GM12878 (cell line): Measurements from ENCODE around the gene MAPK8IP1. TPM values are rescaled to one million over a fixed set of nuclear protein-coding genes. Genes with fewer than 3 reads are reported as not detected.

Experiments used
- ATAC-seq: fragments of 200-7000 bp; cut with Tn5 transposase; 3 replicates; pipeline ENCODE4 v1.9.1; 2020; ENCODE audit warnings: mild to moderate bottlenecking, moderate library complexity
- BruUV-seq: library from RNA; stranded (reverse); fragments of 400-500 nt; replicated peaks from 2 replicates; lab custom pipeline; 2021; lab: Mats Ljungman, UMichigan
- CTCF ChIA-PET: fragments of 300-600 bp; sonication (Branson Sonifier 250); formaldehyde crosslinking; extraction: SDS; loops from one replicate; lab custom pipeline; 2021; ENCODE audit warnings: inconsistent platforms; lab: Yijun Ruan, JAX
- POLR2A ChIA-PET: fragments of 350-600 bp; formaldehyde crosslinking; extraction: SDS; loops from one replicate; lab custom pipeline; 2021; ENCODE audit warnings: inconsistent platforms; lab: Charles Lee
- RAD21 ChIA-PET: fragments of 300-600 bp; sonication (Branson Sonifier 250); formaldehyde crosslinking; loops from one replicate; lab custom pipeline; 2023; ENCODE audit warnings: antibody characterized with exemption; ENCODE audit not compliant: unreplicated experiment; lab: Charles Lee
- SMC1A ChIA-PET: fragments of 300-600 bp; sonication (Branson Sonifier 250); formaldehyde crosslinking; loops from one replicate; lab custom pipeline; 2023; ENCODE audit not compliant: unreplicated experiment, uncharacterized antibody; lab: Charles Lee
- DNase-seq: peaks from one replicate; pipeline ENCODE4 v3.0.0-alpha.2; 2011; ENCODE audit warnings: low read depth, low spot score
- FAIRE-seq: peaks from 3 replicates; lab custom pipeline; 2011; peaks lifted over from hg19 to GRCh38; lab: Jason Lieb, UNC
- H2AFZ ChIP-seq: 2 replicates; pipeline ENCODE4 v1.6.0; 2011; ENCODE audit warnings: low read depth, low read length, control low read depth; ENCODE audit not compliant: control insufficient read depth
- H3K27ac ChIP-seq: 2 replicates; pipeline ENCODE4 v1.5.1; 2011; ENCODE audit warnings: control low read depth; ENCODE audit not compliant: control insufficient read depth, insufficient read depth
- H3K27me3 ChIP-seq, 2 experiments: replicated peaks in 1 of 2; 2 replicates each; pipeline versions ENCODE4 v1.6.0 to v1.6.1; 2011; ENCODE audit warnings: low read length in 1 of 2; ENCODE audit not compliant: control insufficient read depth in 2 of 2, insufficient read depth in 2 of 2
- H3K36me3 ChIP-seq, 2 experiments: 2 replicates each; pipeline ENCODE4 v1.5.1; 2011; ENCODE audit warnings: low read length in 1 of 2; ENCODE audit not compliant: control insufficient read depth in 2 of 2, insufficient read depth in 2 of 2
- H3K4me1 ChIP-seq: 2 replicates; pipeline ENCODE4 v1.6.1; 2011; ENCODE audit warnings: mild to moderate bottlenecking, low read length, moderate library complexity, mixed read lengths; ENCODE audit not compliant: control insufficient read depth, insufficient read depth
- H3K4me2 ChIP-seq: 2 replicates; pipeline ENCODE4 v1.6.0; 2011; ENCODE audit warnings: control low read depth; ENCODE audit not compliant: control insufficient read depth, insufficient read depth
- H3K4me3 ChIP-seq: fragments of 200-600 bp; sonication (generic); 2 replicates; pipeline ENCODE4 v1.5.1; 2016
- H3K79me2 ChIP-seq: 2 replicates; pipeline ENCODE4 v1.6.0; 2011; ENCODE audit warnings: low read length; ENCODE audit not compliant: control insufficient read depth, insufficient read depth
- H3K9ac ChIP-seq: 2 replicates; pipeline ENCODE4 v1.8.0; 2011; ENCODE audit warnings: low read length, control low read depth, mixed read lengths; ENCODE audit not compliant: control insufficient read depth, insufficient read depth
- H3K9me3 ChIP-seq: replicated peaks from 3 replicates; pipeline ENCODE4 v1.5.1; 2011; ENCODE audit warnings: mild to moderate bottlenecking, low read length; ENCODE audit not compliant: control insufficient read depth, insufficient read depth
- H4K20me1 ChIP-seq: 2 replicates; pipeline ENCODE4 v1.6.0; 2011; ENCODE audit not compliant: control insufficient read depth, insufficient read depth
- BCL11A ChIP-seq: IDR thresholded peaks from 2 replicates; pipeline ENCODE4 v1.6.1; 2011; ENCODE audit warnings: low read depth, low read length
- CBX5 ChIP-seq: sonication (generic); IDR thresholded peaks from 2 replicates; pipeline ENCODE4 v1.6.1; 2016; ENCODE audit warnings: low read depth, moderate library complexity, mild to moderate bottlenecking, inconsistent platforms
- CHD2 ChIP-seq: IDR thresholded peaks from 2 replicates; pipeline ENCODE4 v1.6.1; 2011; ENCODE audit warnings: low read depth, low read length, improper control_type of control experiment, borderline replicate concordance
- CREM ChIP-seq: IDR thresholded peaks from 2 replicates; pipeline ENCODE4 v1.6.1; 2014; ENCODE audit warnings: antibody characterized with exemption, low read depth
- HDAC6 ChIP-seq: fragments of 200-600 bp; sonication (generic); IDR thresholded peaks from one replicate; pipeline ENCODE4 v1.8.0; 2017; ENCODE audit warnings: antibody characterized with exemption; ENCODE audit not compliant: unreplicated experiment
- IKZF1 ChIP-seq: fragments of 450-650 bp; conservative IDR thresholded peaks from 2 replicates; pipeline ENCODE4 v1.6.1; 2017; ENCODE audit warnings: antibody characterized with exemption, mild to moderate bottlenecking
- IRF4 ChIP-seq: IDR thresholded peaks from 2 replicates; pipeline ENCODE4 v1.6.1; 2011; ENCODE audit warnings: low read depth, low read length
- JUNB ChIP-seq: IDR thresholded peaks from 2 replicates; pipeline ENCODE4 v1.6.1; 2016; ENCODE audit warnings: antibody characterized with exemption, mild to moderate bottlenecking
- KDM1A ChIP-seq: fragments of 200-600 bp; sonication (generic); IDR thresholded peaks from 2 replicates; pipeline ENCODE4 v1.6.1; 2016; ENCODE audit warnings: borderline replicate concordance
- KLF5 ChIP-seq: fragments of 450-650 bp; IDR thresholded peaks from 2 replicates; pipeline ENCODE4 v1.6.1; 2014; ENCODE audit warnings: mild to moderate bottlenecking; ENCODE audit not compliant: partially characterized antibody
- MEF2A ChIP-seq: IDR thresholded peaks from 2 replicates; pipeline ENCODE4 v1.6.1; 2011; ENCODE audit warnings: low read depth, mild to moderate bottlenecking, low read length, moderate library complexity; ENCODE audit not compliant: insufficient read depth
- PAX8 ChIP-seq: fragments of 450-650 bp; IDR thresholded peaks from 2 replicates; pipeline ENCODE4 v1.6.1; 2017; ENCODE audit warnings: mild to moderate bottlenecking, moderate library complexity
- RCOR1 ChIP-seq: conservative IDR thresholded peaks from 2 replicates; pipeline ENCODE4 v1.6.1; 2012; ENCODE audit warnings: low read depth, low read length, improper control_type of control experiment
- SIN3A ChIP-seq: IDR thresholded peaks from 2 replicates; pipeline ENCODE4 v1.6.1; 2012; ENCODE audit warnings: low read depth, low read length, improper control_type of control experiment
- SMAD1 ChIP-seq: fragments of 450-650 bp; IDR thresholded peaks from 2 replicates; pipeline ENCODE4 v1.6.1; 2018; ENCODE audit warnings: mild to moderate bottlenecking, low read depth; ENCODE audit not compliant: partially characterized antibody
- SREBF1 ChIP-seq: IDR thresholded peaks from 2 replicates; pipeline ENCODE4 v1.6.1; 2012; ENCODE audit warnings: mild to moderate bottlenecking, low read length
- YBX1 ChIP-seq: fragments of 450-650 bp; IDR thresholded peaks from 2 replicates; pipeline ENCODE4 v1.6.1; 2016; ENCODE audit warnings: antibody characterized with exemption
- YY1 ChIP-seq: IDR thresholded peaks from 2 replicates; pipeline ENCODE4 v1.6.1; 2011; ENCODE audit warnings: low read depth, mild to moderate bottlenecking, low read length
- ZNF274 ChIP-seq: IDR thresholded peaks from one replicate; pipeline ENCODE4 v1.8.0; 2011; ENCODE audit not compliant: insufficient read length, insufficient read depth
- WGBS: methylation state at CpG from one replicate; pipeline ENCODE4 v1.1.6; 2016; ENCODE audit warnings: low lambda C conversion rate; ENCODE audit not compliant: insufficient replicate concordance, insufficient coverage; ENCODE audit errors: missing lambda C conversion rate; 5-methylcytosine and 5-hydroxymethylcytosine counted together
- in situ Hi-C: fragments of 300-500 bp; cut with MboI; formaldehyde crosslinking; loops from 9 replicates; pipeline ENCODE4 v1.14.3; 2018; ENCODE audit warnings: mixed read lengths
- intact Hi-C: fragments of 100-400 bp; cut with micrococcal nuclease; formaldehyde crosslinking; loops from one replicate; pipeline ENCODE4 v1.14.2; 2022; ENCODE audit not compliant: unreplicated experiment
- polyA plus RNA-seq, 11 experiments: library from polyadenylated mRNA; depleted of rRNA in 4 of 11; unstranded in 6 of 11; stranded (reverse) in 5 of 11; fragments of >200 nt; fragmentation: Nextera tagmentation in 4 of 11; fragmentation: Illumina TruSeq in 1 of 11; extraction: Ambion mirVana in 4 of 11; extraction: Trizol in 1 of 11; gene quantifications; 1 replicate in 1 of 11; 2 replicates in 10 of 11; pipeline versions ENCODE4 v1.2.1 to v1.2.3, GENCODE V29; 2011 to 2016; ENCODE audit warnings: inconsistent platforms in 2 of 11, missing spikeins in 2 of 11, low read depth in 1 of 11
- total RNA-seq, 4 experiments: library from RNA; depleted of rRNA in 3 of 4; stranded (reverse); fragments of >200 nt in 3 of 4; fragmentation: Illumina TruSeq in 1 of 4; extraction: Trizol in 1 of 4; gene quantifications; 2 replicates each; pipeline versions ENCODE4 v1.2.1 to v1.2.3, GENCODE V29; 2013 to 2021
- TF ChIP-seq, protein P1 (sequence below): IDR thresholded peaks from 2 replicates; pipeline ENCODE4 v1.6.1; 2011; ENCODE audit warnings: borderline replicate concordance, low read depth, mild to moderate bottlenecking, moderate library complexity, low read length; ENCODE audit not compliant: insufficient read depth, poor library complexity, severe bottlenecking
- TF ChIP-seq, protein P2 (sequence below): fragments of 450-650 bp; IDR thresholded peaks from 2 replicates; pipeline ENCODE4 v1.6.1; 2016; ENCODE audit warnings: mild to moderate bottlenecking
- TF ChIP-seq, protein P3 (sequence below): IDR thresholded peaks from 2 replicates; pipeline ENCODE4 v1.6.1; 2012; ENCODE audit warnings: low read depth, low read length, improper control_type of control experiment

Gene MAPK8IP1
- total and polyA plus RNA-seq, 10 of the 15 experiments (the other 5 are each of a cell fraction or from before 2014, with no cell fraction given) = 0.04 to 0.44 (median 0.11) TPM; not detected in 2

DNA sequence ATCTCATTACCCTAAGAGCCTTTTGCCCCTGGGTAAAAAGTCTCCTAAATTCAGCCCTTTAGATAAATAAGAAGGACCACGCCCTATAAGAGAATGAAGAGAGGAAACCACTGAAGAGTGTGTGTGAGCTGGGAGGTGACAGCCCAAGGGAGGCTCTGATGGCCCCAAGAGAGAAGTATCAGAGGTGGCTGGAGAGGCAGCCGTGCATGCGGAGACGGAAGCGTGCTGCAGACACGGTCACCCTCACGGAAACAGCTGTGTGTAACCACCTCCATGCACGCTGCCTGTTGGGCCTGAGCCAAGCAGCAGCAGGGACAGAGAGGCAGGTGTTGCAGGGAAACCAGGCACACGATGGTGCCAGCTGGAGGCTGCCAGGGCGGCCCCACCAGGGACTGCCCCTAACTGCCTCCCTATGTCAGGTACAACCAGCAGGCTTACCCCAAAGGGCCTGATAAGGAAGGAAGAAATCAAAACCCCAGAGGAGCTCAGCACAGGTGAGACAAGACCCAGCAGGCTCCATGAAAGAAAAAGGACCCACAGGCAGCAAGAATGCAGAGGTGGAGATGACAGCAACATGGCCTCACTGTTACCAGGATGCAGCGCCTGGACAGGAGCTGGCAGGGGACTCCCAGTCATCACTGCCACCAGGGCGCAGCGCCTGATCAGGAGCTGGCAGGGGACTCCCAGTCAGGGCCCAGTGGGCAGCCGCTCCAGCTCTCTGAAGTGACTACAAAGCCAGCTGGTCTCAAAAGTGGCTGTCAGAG is 44.8 kb downstream of the MAPK8IP1 start:
- peak; percentile 88 for DNase-seq
- ATAC-seq = peak; percentile 89
- 2% methylated on average over 14 of the region's 14 CpGs for WGBS
- RAD21 ChIA-PET = interaction anchor here (0.7 to 3.2 kb wide), 17 partner anchors 9 to 189 kb away, joined by 3 to 29 read pairs (median 4); partner anchors contain the start of genes CRY2 and PEX16
- H3K4me2 ChIP-seq = peak overlapping the region; percentile 69
- POLR2A ChIA-PET = interaction anchor here (0.5 to 3.1 kb wide), 7 partner anchors 9 to 622 kb away, joined by 3 to 27 read pairs (median 6); partner anchors contain the start of gene PEX16
- no peaks in the 10 kb centered on the region for H3K9me3 ChIP-seq
- H3K4me1 ChIP-seq = peaks cover 49% of the 10 kb centered on the region
- H3K9ac ChIP-seq = no peak overlapping the region
- H4K20me1 ChIP-seq = peaks cover 6% of the 10 kb centered on the region
- no peaks in the 10 kb centered on the region for H3K79me2 ChIP-seq
- BruUV-seq = no TSS peak
- CTCF ChIA-PET = interaction anchor here (0.7 to 3.3 kb wide), 15 partner anchors 9 to 308 kb away, joined by 3 to 20 read pairs (median 3); partner anchors contain the start of genes CRY2 and PEX16
- SMC1A ChIA-PET = interaction anchor here (0.5 to 2.9 kb wide), 14 partner anchors 8 to 188 kb away, joined by 3 to 31 read pairs (median 5); partner anchors contain the start of genes CRY2 and PEX16
- peak overlapping the region; percentile 35 for H3K27ac ChIP-seq
- no peaks in the 10 kb centered on the region; a peak in 1 of 4 replicates for H3K27me3 ChIP-seq
- intact Hi-C loops (loop anchor here (1.0 kb wide), 2 partner anchors 12 to 192 kb away; no protein-coding TSS in a partner anchor), in situ Hi-C loops (no loop called here)
- no peak overlapping the region for H2AFZ ChIP-seq
- H3K4me3 ChIP-seq = no peak overlapping the region
- H3K36me3 ChIP-seq = peaks cover 3 to 12% of the 10 kb centered on the region in 2 experiments; a peak in 2 of 4 replicates
- FAIRE-seq = peak; percentile 98
- TF ChIP-seq CHD2 (peak; percentile 72), YBX1 (0 out of 2 replicates have a peak, but pooled peaks have one; percentile 74), ZNF274 (no peak), YY1 (peak; percentile 46; the same call in 1 of the 2 replicates), IRF4 (peak; percentile 37; the same call in 1 of the 2 replicates), PAX8 (no peak), KDM1A (no peak), IKZF1 (peak; percentile 85), CBX5 (peak; percentile 96), RCOR1 (peak; percentile 87; the same call in 1 of the 2 replicates), BCL11A (peak; percentile 83), JUNB (no peak), SIN3A (peak; percentile 91), HDAC6 (no peak), CREM (peak; percentile 71; the same call in 1 of the 2 replicates), SREBF1 (peak; percentile 72), KLF5 (no peak), SMAD1 (peak; percentile 92), MEF2A (peak; percentile 89)
- TF ChIP-seq, protein P1, sequence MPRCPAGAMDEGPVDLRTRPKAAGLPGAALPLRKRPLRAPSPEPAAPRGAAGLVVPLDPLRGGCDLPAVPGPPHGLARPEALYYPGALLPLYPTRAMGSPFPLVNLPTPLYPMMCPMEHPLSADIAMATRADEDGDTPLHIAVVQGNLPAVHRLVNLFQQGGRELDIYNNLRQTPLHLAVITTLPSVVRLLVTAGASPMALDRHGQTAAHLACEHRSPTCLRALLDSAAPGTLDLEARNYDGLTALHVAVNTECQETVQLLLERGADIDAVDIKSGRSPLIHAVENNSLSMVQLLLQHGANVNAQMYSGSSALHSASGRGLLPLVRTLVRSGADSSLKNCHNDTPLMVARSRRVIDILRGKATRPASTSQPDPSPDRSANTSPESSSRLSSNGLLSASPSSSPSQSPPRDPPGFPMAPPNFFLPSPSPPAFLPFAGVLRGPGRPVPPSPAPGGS = peak; percentile 66
- TF ChIP-seq, protein P2, sequence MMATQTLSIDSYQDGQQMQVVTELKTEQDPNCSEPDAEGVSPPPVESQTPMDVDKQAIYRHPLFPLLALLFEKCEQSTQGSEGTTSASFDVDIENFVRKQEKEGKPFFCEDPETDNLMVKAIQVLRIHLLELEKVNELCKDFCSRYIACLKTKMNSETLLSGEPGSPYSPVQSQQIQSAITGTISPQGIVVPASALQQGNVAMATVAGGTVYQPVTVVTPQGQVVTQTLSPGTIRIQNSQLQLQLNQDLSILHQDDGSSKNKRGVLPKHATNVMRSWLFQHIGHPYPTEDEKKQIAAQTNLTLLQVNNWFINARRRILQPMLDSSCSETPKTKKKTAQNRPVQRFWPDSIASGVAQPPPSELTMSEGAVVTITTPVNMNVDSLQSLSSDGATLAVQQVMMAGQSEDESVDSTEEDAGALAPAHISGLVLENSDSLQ = peak; percentile 83
- TF ChIP-seq, protein P3, sequence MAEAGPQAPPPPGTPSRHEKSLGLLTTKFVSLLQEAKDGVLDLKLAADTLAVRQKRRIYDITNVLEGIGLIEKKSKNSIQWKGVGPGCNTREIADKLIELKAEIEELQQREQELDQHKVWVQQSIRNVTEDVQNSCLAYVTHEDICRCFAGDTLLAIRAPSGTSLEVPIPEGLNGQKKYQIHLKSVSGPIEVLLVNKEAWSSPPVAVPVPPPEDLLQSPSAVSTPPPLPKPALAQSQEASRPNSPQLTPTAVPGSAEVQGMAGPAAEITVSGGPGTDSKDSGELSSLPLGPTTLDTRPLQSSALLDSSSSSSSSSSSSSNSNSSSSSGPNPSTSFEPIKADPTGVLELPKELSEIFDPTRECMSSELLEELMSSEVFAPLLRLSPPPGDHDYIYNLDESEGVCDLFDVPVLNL = no peak
